Skin of body (tissue), 2 donors: ENCODE results near the gene EXOSC10. TPM values are rescaled to one million over a fixed set of nuclear protein-coding genes. Genes with fewer than 3 reads are reported as not detected.
"Not testable (repeated sequence)": the region's sequence is repeated elsewhere in the genome, so short reads cannot be mapped to it uniquely, and the experiment has no call there.

Source experiments
- DNase-seq: peaks from one replicate; lab custom pipeline; 2025; lab: John Stamatoyannopoulos, UW
- total RNA-seq: library from RNA; depleted of rRNA; stranded (reverse); fragments of >200 nt; gene quantifications from one replicate; pipeline ENCODE4 v1.2.3, GENCODE V29; 2014

Gene EXOSC10
- total RNA-seq, 1 donor from 2014 or later: 53.1 TPM

DNA sequence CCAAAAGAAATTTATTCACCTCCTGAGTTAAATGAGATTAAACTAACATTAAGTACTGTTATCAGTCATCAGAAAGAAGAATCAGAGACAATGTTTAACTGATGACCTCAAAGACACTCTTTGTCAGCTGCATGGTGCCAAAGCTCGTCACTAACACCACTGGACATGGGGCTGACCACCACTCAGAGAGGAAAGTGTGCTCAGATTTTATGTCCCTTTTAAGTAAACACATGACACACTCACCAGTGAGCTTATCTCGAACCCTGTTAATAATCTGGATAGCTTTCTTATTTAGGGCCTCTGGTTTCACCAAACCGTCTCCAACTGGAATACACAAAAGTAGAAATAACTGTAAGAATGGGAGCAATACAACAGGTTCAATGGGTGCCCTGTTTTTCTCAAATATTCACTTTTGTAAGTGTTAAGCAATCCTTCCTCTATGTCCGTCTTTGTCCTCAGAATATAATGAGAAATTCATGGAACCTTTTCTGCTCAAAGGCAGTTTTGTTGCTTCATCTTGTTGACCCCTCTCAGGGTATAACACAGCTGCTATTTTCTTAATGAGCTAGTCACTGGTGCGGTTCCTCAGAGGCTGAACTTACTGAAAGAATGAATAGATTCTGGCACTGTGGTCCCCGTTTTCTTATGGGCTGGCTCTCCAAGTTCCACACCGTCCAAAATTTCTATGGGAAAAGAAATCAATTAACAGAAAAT lies 9.5 kb upstream of the EXOSC10 start:
- no peak for DNase-seq

- no peak for DNase-seq
These were observed 7.9 kb upstream of the EXOSC10 start for GRCh38 chr1:11107599-11107998.

DNA sequence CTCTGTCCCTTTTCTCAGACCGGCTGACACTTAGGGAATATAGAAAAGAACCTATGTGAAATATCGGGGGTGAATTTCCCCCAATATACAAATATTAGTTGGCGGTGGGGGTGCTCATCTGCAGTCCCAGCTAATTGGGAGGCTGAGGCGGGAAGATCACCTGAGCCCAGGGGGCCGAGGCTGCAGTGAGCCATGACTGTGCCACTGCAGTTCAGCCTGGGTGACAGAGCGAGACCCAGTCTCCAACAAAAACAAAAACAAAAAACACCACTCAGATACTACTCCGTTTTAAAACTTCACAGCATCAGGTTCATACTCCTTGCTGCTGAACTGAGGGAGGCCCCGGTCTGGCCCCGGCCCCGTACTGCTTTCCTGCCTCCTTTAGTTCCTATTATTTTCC lies 5.9 kb upstream of the EXOSC10 start:
- DNase-seq: no peak

DNA sequence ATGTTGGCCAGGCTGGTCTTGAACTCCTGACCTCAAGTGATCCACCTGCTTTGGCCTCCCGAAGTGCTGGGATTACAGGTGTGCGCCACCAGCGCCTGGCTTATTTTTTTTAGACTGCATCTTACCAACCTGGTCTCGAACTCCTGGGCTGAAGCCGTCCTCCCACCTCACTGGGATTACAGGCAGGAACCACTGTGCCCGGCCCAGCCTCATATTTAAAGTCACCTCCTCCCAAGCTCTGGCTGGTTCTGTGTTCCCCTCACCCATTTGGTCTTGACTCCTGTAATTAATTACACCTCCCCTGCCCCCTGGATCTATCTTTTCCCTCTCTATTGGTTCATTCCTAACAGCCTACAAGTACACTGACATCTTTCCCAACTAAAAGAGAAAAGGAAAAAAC lies 1.7 kb upstream of the EXOSC10 start:
- no peak for DNase-seq

DNA sequence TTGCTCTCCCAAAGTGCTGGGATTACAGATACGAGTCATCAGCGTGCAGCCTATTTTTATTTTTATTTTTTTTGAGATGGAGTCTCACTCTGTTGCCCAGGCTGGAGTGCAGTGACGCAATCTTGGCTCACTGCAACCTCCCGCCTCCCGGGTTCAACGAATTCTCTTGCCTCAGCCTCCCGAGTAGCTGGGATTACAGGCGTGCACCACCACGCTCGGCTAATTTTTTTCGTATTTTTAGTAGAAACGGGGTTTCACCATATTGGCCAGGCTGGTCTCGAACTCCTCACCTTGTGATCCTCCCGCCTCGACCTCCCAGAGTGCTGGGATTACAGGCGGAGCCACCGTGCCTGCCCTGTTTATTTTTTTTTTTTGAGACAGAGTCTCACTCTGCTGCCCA lies 1.1 kb upstream of the EXOSC10 start:
- not testable (repeated sequence) for DNase-seq

- DNase-seq: peak; percentile 16
These were observed 452 bp upstream of the EXOSC10 start for GRCh38 chr1:11100149-11100493.

- DNase-seq: no peak
These were observed 749 bp downstream of the EXOSC10 start for GRCh38 chr1:11098931-11099309.

DNA sequence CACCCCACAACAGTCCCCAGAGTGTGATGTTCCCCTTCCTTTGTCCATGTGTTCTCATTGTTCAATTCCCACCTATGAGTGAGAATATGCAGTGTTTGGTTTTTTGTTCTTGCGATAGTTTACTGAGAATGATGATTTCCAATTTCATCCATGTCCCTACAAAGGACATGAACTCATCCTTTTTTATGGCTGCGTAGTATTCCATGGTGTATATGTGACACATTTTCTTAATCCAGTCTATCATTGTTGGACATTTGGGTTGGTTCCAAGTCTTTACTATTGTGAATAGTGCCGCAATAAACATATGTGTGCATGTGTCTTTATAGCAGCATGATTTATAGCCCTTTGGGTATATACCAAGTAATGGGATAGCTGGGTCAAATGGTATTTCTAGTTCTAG lies 15.9 kb downstream of the EXOSC10 start:
- not testable (repeated sequence) for DNase-seq

- no peak for DNase-seq
These were observed 18.7 kb downstream of the EXOSC10 start for GRCh38 chr1:11080931-11081330.

DNA sequence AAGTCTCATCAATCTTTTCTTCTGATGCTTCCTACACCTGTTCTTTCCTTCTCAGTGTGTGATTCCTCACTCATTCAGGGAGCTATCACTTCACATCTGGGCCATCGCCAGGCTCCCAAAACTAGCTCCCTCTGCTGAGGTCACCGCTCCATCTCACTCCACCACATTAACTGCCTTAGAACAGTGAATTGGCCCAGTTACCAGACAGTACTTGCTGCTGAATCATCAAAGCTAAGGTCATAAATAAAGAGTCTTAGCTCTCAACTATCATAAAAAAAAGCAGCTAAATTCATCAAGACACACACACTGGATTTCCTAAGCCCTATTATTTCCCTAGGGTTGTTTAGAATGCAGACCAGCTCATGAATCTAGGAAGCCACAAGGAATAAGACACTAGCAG lies 21.0 kb downstream of the EXOSC10 start:
- DNase-seq: no peak

DNA sequence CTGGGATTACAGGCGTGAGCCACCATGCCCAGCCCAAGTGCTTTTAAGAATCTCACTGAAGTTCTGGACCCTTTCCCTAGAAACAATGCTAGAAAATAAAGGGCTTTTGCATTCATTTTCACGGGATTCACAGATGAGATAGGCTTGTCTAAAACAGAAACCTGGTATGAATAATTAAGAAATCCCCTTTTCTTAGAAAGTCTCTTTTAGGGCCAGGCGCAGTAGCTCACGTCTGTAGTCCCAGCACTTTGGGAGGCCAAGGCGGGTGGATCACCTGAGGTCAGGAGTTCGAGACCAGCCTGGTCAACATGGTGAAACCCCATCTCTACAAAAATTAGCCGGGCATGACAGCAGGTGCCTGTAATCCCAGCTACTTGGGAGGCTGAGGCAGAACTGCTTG lies 26.3 kb downstream of the EXOSC10 start:
- DNase-seq: not testable (repeated sequence)

DNA sequence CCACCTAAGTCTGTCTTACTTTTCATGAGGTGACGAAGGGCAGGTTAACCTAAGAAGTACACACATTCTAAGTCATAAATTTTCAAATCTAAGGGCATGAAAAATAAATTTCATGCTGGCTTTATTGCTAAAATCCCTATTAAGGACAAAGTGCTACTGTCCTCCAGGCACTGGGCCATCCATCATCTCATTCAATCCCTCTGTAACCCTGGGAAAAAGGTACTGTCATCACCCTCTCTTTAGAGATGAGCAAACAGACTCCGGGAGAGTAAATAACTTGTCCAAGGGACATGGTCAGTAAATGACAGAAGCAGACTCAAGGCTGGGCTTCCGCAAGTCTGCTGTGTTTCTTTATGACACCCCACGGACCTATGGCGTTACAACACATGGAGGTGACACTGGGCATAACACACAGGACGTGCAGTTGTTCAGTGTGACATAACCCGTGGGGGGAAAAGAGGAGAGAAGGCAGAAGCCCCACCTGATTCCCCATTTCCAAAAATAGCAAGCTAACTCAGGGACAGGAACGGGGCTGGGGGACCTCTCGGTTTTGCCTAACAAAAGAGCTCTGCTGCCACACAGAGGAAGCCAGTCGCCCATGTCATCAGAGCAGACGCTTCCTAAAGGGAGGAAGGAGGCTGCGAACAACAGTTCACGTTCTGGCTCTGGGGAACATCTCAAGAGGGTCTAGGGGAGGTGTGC lies 27.3 kb downstream of the EXOSC10 start:
- DNase-seq: no peak

DNA sequence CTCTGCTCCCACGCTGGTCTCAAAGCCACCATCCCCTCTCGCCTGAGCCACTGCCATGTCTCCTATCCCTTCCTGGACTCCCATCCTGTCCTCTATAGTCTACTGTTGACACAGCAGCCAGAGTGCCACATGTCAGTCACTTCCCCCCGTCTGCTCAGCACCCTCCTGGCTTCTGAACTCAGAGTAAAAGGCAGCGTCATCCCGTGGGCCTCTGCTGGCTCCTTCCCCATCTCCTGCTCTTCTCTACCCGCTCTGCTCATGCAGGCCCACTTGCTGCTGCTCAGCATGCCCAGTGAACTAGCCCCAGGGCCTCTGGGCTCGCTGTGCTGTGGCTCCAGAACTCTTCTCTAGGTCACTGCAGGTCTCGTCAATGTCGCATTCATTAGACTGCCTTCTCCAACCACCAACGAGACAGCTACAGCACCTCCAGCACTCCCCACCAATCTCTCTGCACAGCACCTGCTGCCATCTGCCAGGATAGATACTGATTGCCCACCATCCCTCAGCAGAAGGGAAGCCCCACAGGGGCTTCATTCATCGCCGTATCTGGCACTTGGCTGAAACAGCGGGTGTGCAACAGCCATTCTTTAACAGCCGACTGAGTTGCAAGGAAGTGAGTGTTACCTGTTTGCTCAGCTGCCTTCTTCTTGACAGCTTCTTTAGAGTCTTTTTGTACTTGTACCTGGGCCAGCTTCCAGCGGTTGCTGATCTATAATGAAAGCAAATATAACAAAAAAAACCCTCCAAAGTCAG lies 28.0 kb downstream of the EXOSC10 start:
- DNase-seq: no peak

DNA sequence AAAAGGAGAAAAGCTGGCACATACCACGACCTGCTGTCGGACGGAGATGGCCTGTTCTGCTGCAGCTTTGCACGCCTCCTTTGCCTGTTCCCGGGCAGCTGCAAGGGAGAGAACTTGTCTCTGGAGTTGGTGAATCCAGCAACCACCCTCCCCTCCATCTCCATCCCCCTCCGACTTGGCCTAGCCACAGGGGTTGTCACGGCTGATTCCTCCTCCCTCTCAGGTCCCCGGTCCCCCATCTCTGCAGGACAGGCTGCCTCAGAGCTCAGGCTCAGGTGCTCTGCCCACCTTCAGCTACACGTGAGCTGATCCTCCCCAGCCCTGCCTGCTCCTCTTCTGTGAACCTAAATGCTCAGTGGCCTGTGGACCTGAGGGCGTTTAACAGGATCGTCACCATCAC lies 28.8 kb downstream of the EXOSC10 start:
- DNase-seq: no peak

GRCh38 chr1:11068600-11069473 lies 30.8 kb downstream of the EXOSC10 start:
- no peak for DNase-seq

DNA sequence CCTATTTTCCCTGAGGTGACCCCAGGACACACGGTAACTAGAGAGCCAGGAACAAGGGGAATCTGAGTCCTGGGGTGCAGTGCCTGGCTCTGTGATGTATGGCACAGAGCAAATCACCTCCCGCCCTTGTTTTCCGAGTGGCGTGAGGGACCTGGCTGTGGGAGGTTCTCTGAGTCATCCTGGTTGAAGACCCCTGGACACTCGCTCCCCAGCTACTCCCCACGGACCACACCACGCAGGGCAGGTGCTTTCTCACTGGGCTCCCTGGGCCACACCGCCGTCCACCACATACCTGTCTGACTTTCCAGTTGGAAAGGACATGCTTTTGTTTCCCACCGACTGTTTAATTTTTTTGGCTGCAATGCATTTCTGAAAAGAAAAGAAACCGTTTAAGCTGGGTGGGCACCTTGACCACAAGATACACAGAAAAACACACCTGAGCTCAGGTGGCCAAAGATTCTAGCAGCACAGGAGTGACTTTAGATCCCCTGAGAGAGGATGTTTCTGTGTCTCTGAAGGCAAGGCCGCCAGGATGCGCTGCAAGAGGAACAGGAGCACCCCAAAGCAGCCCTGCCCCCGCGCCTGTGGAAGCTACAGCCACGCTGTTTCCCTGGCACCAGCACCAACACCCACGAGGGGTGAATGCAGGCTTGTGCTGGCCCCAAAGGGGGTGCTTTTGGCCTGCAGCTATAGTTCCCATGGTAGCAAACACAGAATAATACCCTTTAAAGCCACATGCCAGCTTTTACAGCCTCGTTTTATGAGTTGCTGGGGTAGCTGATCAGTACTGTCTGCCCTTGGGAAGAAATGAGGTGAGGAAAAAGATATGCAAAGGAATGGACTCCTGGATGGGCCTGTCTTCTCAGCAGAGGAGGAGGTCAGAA lies 31.7 kb downstream of the EXOSC10 start:
- DNase-seq: no peak

DNA sequence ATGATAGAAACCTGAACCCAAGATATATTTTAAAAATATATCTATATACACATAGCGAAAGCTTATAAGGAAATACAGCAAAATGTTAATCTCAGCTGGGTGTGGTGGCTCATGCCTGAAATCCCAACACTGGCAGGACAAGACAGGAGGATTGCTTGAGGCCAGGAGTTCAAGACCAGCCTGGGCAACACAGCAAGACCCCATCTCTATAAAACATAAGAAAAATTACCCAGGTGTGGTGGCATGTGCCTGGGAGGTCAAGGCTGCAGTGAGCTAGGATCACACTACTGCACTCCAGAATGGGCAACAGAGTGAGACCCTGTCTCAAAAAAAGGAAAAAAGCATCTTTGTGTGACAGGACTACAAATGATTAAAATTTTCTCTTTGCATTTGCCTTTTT lies 33.9 kb downstream of the EXOSC10 start:
- DNase-seq: no peak

- no peak for DNase-seq
These were observed 34.7 kb downstream of the EXOSC10 start for GRCh38 chr1:11064942-11065341.

GRCh38 chr1:11063937-11064537 lies 35.6 kb downstream of the EXOSC10 start:
- DNase-seq: not testable (repeated sequence)

- no peak for DNase-seq
These were observed 36.7 kb downstream of the EXOSC10 start for GRCh38 chr1:11062965-11063401.
